Measurements from ENCODE around the gene AMBRA1.

- TF ChIP-seq CTCF (IDR thresholded peaks at IDR 0.05) (no peak), POLR2A (IDR thresholded peaks at IDR 0.05) (no peak)
These were observed 142.9 kb downstream of the AMBRA1 start for GRCh38 chr11:46450846-46451477.

Data from prostate gland (tissue), 2 donors.